HFF-Myc (cell line): ENCODE measurements around the gene ERICH6.

Experiments used
- DNase-seq: peaks from one replicate; pipeline ENCODE4 v3.0.0-alpha.2; 2011; ENCODE audit warnings: low read depth; ENCODE audit errors: extremely low read depth
- H3K4me3 ChIP-seq: replicated peaks from 2 replicates; pipeline ENCODE4 v1.5.1; 2011; ENCODE audit warnings: low read depth, mild to moderate bottlenecking, control low read depth, low read length
- TF ChIP-seq, protein P1 (sequence below): IDR thresholded peaks from 2 replicates; pipeline ENCODE4 v1.5.1; 2012; ENCODE audit warnings: mild to moderate bottlenecking, low read depth, low read length, control low read depth; ENCODE audit errors: missing control alignments

The ERICH6 gene

DNA sequence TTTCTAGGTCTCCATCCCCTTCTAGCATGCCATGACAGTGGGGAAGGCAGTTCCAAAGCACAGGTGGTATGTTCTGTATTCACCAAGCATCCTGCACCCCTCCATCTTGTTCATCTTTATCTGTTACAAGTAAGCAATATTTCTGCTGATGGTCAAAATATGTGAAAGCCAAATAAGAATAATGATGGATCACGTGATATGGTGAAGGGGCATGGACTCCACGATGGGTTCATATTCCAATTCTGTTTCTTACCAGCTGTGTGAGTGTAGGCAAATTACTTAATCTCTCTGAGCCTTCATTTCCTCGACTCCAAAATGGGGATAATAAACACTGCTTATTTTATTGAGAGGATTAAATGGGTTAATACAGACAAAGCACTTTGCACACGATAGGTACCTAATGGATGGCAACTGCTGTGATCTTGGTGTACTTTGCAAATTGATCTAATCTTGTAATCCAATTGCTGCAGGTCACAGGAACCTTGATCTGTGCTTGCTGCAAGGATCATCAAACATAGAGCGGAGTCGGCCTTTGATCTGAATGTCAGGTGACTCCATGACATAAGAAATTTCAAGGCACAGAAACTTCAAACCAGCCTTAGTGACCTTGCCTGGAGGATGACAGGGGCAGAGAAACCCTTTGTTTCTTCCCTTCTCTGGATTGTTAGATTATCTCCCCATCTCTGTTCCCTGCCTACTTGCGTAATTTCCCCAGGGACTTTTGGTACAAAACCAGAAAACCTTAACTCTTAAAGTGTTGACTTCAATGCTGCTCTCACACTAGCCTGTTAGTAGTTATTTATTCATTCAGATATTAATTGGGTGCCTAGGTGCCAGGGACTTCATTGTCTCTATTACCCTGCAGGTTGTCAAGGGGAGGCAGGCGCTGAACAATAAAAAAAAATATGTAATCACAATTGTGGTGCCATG lies 33.4 kb upstream of the ERICH6 start:
- DNase-seq: no peak
- H3K4me3 ChIP-seq: no peak overlapping the region
- TF ChIP-seq, protein P1, sequence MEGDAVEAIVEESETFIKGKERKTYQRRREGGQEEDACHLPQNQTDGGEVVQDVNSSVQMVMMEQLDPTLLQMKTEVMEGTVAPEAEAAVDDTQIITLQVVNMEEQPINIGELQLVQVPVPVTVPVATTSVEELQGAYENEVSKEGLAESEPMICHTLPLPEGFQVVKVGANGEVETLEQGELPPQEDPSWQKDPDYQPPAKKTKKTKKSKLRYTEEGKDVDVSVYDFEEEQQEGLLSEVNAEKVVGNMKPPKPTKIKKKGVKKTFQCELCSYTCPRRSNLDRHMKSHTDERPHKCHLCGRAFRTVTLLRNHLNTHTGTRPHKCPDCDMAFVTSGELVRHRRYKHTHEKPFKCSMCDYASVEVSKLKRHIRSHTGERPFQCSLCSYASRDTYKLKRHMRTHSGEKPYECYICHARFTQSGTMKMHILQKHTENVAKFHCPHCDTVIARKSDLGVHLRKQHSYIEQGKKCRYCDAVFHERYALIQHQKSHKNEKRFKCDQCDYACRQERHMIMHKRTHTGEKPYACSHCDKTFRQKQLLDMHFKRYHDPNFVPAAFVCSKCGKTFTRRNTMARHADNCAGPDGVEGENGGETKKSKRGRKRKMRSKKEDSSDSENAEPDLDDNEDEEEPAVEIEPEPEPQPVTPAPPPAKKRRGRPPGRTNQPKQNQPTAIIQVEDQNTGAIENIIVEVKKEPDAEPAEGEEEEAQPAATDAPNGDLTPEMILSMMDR: no peak

DNA sequence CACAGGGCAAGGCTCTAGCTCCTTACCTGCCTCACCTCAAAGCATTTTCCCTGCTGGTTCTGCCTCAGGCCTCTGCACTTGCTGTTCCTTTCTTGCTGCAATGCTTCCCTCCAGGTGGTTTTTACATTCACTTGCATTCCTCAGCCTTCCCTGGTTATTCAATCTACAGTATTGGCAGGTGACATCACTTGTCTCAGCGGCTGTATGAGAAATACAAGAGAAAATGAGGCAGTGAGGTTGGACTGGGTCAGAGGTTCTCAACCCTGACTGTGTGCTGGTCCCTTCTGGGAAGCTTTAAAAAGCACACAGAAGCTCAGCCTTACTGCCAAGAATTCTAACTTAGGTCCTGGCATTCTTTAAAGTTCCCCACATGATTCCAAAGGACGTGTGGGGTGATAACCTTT lies 32.6 kb upstream of the ERICH6 start:
- TF ChIP-seq, protein P1: no peak
- H3K4me3 ChIP-seq: no peak overlapping the region
- DNase-seq: no peak

DNA sequence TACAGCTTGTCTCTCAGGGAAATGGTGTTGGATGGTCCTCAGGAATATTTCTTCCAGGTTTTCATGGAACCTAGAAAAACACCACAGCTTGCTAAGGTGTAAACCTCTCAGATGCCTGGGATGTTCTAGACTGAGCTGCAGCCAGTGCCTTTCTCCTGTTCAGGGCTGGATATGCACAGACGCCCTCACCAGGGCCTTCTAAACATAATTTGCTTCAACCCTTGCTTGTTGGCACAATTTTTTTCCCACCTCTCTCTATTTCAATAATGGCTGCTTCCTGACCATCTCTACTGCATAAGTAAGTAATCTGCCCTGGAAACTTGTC lies 31.0 kb upstream of the ERICH6 start:
- TF ChIP-seq, protein P1: no peak

DNA sequence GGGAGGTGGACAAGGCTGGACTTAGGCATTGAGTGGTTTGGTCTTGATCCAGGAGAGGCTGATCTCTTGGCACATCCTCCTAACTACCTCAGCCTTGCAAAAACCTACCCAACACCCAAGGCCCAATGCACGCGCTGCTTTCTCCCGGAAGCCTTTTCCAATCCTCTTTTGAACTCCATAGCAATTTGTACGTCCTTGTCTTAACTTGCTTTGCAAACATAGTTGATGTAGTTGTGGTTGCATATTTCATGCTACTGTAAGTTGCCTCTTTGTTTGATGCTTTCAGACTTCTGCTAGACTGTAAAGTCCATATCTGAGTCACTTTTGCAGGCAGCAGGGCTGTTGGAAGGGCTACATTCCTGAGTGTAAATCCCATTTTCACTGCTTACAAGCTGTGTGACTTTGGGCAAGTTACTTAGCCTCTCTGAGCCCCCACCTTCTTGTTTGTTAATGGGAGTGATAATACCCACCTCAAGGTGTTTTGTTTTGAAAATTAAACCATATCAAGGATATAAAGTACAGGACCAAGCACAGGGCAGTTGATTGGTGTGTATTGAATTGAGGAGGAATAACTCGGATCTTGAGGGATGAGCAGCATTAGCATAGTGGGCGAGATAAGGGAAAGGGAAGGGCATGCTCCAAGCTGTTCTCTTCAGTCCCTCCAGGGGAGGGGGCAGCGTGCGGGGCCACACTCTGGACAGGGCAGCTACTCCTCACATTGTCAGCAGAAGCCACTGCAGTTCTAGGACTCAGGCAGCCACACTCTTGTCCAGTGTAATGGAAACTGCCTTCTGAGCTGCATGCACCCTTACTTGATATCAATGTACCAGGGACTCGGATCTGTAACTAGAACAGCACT lies 30.4 kb upstream of the ERICH6 start:
- TF ChIP-seq, protein P1: no peak
- no peak for DNase-seq
- H3K4me3 ChIP-seq: no peak overlapping the region

More for the DNA sequence above, 31.0 kb upstream of the ERICH6 start:
- DNase-seq: no peak
- H3K4me3 ChIP-seq: no peak overlapping the region

DNA sequence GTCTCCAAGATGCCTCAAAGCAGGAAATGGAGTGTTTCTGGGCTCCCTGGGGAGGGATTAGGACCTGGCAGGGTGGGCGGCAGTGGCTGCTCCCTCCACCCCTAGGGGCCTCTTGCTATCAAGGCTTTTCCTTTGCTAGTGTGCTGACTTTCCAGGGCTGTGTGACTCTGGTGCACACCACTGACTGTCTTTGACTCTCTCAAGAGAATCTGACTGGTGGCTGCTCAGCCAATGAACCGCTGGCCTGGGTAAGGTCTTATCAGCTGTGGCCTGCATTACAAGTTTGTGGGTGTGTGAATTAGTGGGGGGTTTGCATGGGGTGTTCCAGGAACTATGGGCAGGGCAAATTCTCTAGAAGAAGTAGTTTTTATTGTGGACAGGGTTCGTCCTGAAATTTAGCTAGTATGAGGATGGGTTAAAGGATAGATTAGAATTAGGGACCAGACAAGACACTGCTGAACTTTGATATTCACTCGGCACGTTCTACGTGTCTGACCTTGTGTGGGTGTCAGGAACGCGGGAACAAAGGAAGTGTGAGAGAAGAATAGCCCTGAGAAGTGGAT lies 29.7 kb upstream of the ERICH6 start:
- TF ChIP-seq, protein P1: no peak
- no peak for DNase-seq
- no peak overlapping the region for H3K4me3 ChIP-seq

DNA sequence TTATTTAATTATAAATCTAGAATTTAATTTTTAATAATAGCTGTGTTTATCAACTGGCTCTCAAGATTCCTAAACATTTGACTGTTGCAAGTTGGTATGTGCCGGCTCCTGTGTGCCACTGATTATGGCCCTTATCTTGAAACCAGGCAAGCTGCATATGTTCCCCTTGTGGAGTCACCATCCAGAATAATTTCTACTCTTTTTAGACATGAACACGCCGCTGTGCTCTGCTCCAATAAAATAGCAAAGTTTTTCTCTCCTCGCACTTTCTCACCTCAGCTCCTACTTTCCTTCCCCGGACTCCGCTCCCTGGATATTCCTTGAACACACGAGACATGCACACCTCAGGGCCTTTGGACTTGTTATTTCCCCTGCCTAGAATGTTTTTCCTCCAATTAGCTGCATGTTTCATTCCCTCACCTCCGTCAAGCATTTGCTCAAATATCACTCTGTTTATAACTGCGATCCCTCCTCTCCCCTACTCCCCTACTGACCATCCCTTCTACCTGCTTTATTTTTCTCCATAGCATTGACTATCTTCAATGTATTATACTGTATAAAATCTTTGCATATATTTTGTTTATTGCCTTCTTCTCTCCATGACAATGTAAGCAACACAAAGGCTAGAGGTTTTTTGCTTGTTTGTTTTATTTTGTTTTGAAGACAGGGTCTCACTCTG lies 26.1 kb upstream of the ERICH6 start:
- TF ChIP-seq, protein P1: no peak
- DNase-seq: no peak
- H3K4me3 ChIP-seq: no peak overlapping the region
